H9 (cell line): Measurements from ENCODE around the gene ARHGDIB. TPM values are rescaled to one million over a fixed set of nuclear protein-coding genes. Genes with fewer than 3 reads are reported as not detected.

Experiments
- DNase-seq: peaks from one replicate; pipeline ENCODE4 v3.0.0-alpha.2; 2017
- H2AFZ ChIP-seq: one replicate; pipeline ENCODE4 v1.6.1; 2013; ENCODE audit warnings: mild to moderate bottlenecking, low read length, control low read depth, moderate library complexity
- H2AK5ac ChIP-seq: 2 replicates; pipeline ENCODE4 v1.6.1; 2013; ENCODE audit warnings: low read length, control low read depth, mixed read lengths; ENCODE audit not compliant: insufficient read length
- H2BK120ac ChIP-seq: one replicate; pipeline ENCODE4 v1.6.1; 2013; ENCODE audit warnings: low read depth, mild to moderate bottlenecking, low read length, control low read depth, inconsistent platforms; ENCODE audit not compliant: poor library complexity, severe bottlenecking
- H2BK12ac ChIP-seq: 2 replicates; pipeline ENCODE4 v1.6.1; 2013; ENCODE audit warnings: low read length, control low read depth, mixed read lengths, low read depth; ENCODE audit not compliant: insufficient read length
- H2BK15ac ChIP-seq: 2 replicates; pipeline ENCODE4 v1.6.1; 2013; ENCODE audit warnings: low read depth, low read length, control low read depth
- H2BK20ac ChIP-seq: one replicate; pipeline ENCODE4 v1.6.1; 2013; ENCODE audit warnings: low read depth, mild to moderate bottlenecking, low read length, control low read depth, inconsistent platforms; ENCODE audit not compliant: poor library complexity, severe bottlenecking
- H2BK5ac ChIP-seq: 2 replicates; pipeline ENCODE4 v1.6.1; 2013; ENCODE audit warnings: low read length, control low read depth, mixed read lengths; ENCODE audit not compliant: insufficient read length
- H3K14ac ChIP-seq: 2 replicates; pipeline ENCODE4 v1.6.1; 2013; ENCODE audit warnings: low read length, control low read depth; ENCODE audit not compliant: insufficient read depth
- H3K18ac ChIP-seq: 2 replicates; pipeline ENCODE4 v1.6.1; 2013; ENCODE audit warnings: low read depth, mild to moderate bottlenecking, mixed read lengths, low read length, control low read depth; ENCODE audit not compliant: insufficient read length
- H3K23ac ChIP-seq: 2 replicates; pipeline ENCODE4 v1.6.1; 2013; ENCODE audit warnings: low read length, control low read depth, mixed read lengths, low read depth; ENCODE audit not compliant: insufficient read length
- H3K23me2 ChIP-seq: 2 replicates; pipeline ENCODE4 v1.6.1; 2013; ENCODE audit warnings: low read depth, mild to moderate bottlenecking, mixed read lengths, low read length, control low read depth; ENCODE audit not compliant: insufficient read length, poor library complexity, severe bottlenecking
- H3K27ac ChIP-seq: 2 replicates; pipeline ENCODE4 v1.5.1; 2013; ENCODE audit warnings: low read length, control low read depth, mixed read lengths, low read depth; ENCODE audit not compliant: insufficient read length
- H3K27me3 ChIP-seq: 2 replicates; pipeline ENCODE4 v1.6.1; 2013; ENCODE audit warnings: low read length, control low read depth, inconsistent platforms; ENCODE audit not compliant: insufficient read depth
- H3K4ac ChIP-seq: 2 replicates; pipeline ENCODE4 v1.6.1; 2013; ENCODE audit warnings: low read depth, mild to moderate bottlenecking, control low read depth, inconsistent platforms, low read length, moderate library complexity
- H3K4me1 ChIP-seq: 2 replicates; pipeline ENCODE4 v1.6.1; 2013; ENCODE audit warnings: low read length, control low read depth, inconsistent platforms; ENCODE audit not compliant: insufficient read depth
- H3K4me2 ChIP-seq: 2 replicates; pipeline ENCODE4 v1.6.1; 2013; ENCODE audit warnings: low read length, control low read depth, mixed read lengths; ENCODE audit not compliant: insufficient read length, insufficient read depth
- H3K56ac ChIP-seq: 2 replicates; pipeline ENCODE4 v1.6.1; 2013; ENCODE audit warnings: low read depth, mild to moderate bottlenecking, mixed read lengths, low read length, control low read depth; ENCODE audit not compliant: insufficient read length
- H3K79me1 ChIP-seq: 2 replicates; pipeline ENCODE4 v1.6.1; 2013; ENCODE audit warnings: low read depth, mild to moderate bottlenecking, moderate library complexity, low read length, control low read depth, inconsistent platforms; ENCODE audit not compliant: insufficient read depth, poor library complexity, severe bottlenecking
- H3K79me2 ChIP-seq: 2 replicates; pipeline ENCODE4 v1.6.1; 2013; ENCODE audit warnings: low read length, control low read depth, inconsistent platforms; ENCODE audit not compliant: insufficient read depth
- H3K9ac ChIP-seq: 2 replicates; pipeline ENCODE4 v1.6.1; 2013; ENCODE audit warnings: low read length, control low read depth, mixed read lengths; ENCODE audit not compliant: insufficient read length; ENCODE audit errors: extremely low read depth
- H3K9me3 ChIP-seq: one replicate; pipeline ENCODE4 v1.6.1; 2013; ENCODE audit warnings: low read depth, low read length, inconsistent platforms; ENCODE audit not compliant: control insufficient read depth
- H3T11ph ChIP-seq: one replicate; pipeline ENCODE4 v1.6.1; 2013; ENCODE audit warnings: mild to moderate bottlenecking, low read length, control low read depth, inconsistent platforms
- H4K20me1 ChIP-seq: one replicate; pipeline ENCODE4 v1.6.1; 2013; ENCODE audit not compliant: control insufficient read depth, insufficient read length, insufficient read depth
- H4K5ac ChIP-seq: 2 replicates; pipeline ENCODE4 v1.6.1; 2013; ENCODE audit warnings: low read depth, mild to moderate bottlenecking, mixed read lengths, low read length, control low read depth; ENCODE audit not compliant: insufficient read length
- H4K8ac ChIP-seq: replicated peaks from 2 replicates; pipeline ENCODE4 v1.6.1; 2013; ENCODE audit warnings: low read length, control low read depth, mixed read lengths, low read depth; ENCODE audit not compliant: insufficient read length
- H4K91ac ChIP-seq: 2 replicates; pipeline ENCODE4 v1.6.1; 2013; ENCODE audit warnings: low read depth, mild to moderate bottlenecking, moderate library complexity, mixed read lengths, low read length, control low read depth; ENCODE audit not compliant: insufficient read length
- H3K27ac Mint-ChIP-seq, 3 experiments: 2 replicates in 2 of 3; 3 replicates in 1 of 3; pipeline ENCODE4 v1.8.0; 2020 to 2021; ENCODE audit warnings: mixed read lengths in 3 of 3, mild to moderate bottlenecking in 1 of 3, moderate library complexity in 1 of 3
- H3K27me3 Mint-ChIP-seq: 2 replicates; pipeline ENCODE4 v1.8.0; 2021; ENCODE audit warnings: low read depth, mild to moderate bottlenecking, moderate library complexity, mixed read lengths
- H3K36me3 Mint-ChIP-seq, 3 experiments: 2 replicates in 2 of 3; 3 replicates in 1 of 3; pipeline ENCODE4 v1.8.0; 2020 to 2021; ENCODE audit warnings: low read depth in 3 of 3, mixed read lengths in 3 of 3; ENCODE audit not compliant: insufficient read depth in 1 of 3
- H3K4me1 Mint-ChIP-seq, 2 experiments: 2 replicates each; pipeline ENCODE4 v1.8.0; 2020; ENCODE audit warnings: mixed read lengths in 2 of 2
- H3K4me3 Mint-ChIP-seq, 2 experiments: 2 replicates in 1 of 2; 3 replicates in 1 of 2; pipeline ENCODE4 v1.8.0; 2020 to 2021; ENCODE audit warnings: mild to moderate bottlenecking in 2 of 2, mixed read lengths in 2 of 2, moderate library complexity in 1 of 2
- H3K9me3 Mint-ChIP-seq, 2 experiments: 2 replicates in 1 of 2; 3 replicates in 1 of 2; pipeline ENCODE4 v1.8.0; 2020; ENCODE audit warnings: mild to moderate bottlenecking in 2 of 2, mixed read lengths in 2 of 2, moderate library complexity in 1 of 2
- WGBS: extraction: QIAGEN DNeasy Blood & Tissue Kit; methylation state at CpG from one replicate; pipeline ENCODE4 v1.1.7; 2013; ENCODE audit warnings: missing lambda C conversion rate, low lambda C conversion rate, mixed read lengths; ENCODE audit not compliant: insufficient read length; ENCODE audit errors: extremely low coverage; 5-methylcytosine and 5-hydroxymethylcytosine counted together
- total RNA-seq: library from RNA; stranded (reverse); gene quantifications from 2 replicates; pipeline ENCODE4 v1.2.1, GENCODE V29; 2021
- TF ChIP-seq, protein P1 (sequence below): fragments of 200-600 bp; sonication (generic); conservative IDR thresholded peaks from 3 replicates; pipeline ENCODE4 v1.8.0; 2021; ENCODE audit warnings: antibody characterized with exemption, mild to moderate bottlenecking

ARHGDIB gene
- total RNA-seq, 1 experiment from 2014 or later = 0.44 TPM

DNA sequence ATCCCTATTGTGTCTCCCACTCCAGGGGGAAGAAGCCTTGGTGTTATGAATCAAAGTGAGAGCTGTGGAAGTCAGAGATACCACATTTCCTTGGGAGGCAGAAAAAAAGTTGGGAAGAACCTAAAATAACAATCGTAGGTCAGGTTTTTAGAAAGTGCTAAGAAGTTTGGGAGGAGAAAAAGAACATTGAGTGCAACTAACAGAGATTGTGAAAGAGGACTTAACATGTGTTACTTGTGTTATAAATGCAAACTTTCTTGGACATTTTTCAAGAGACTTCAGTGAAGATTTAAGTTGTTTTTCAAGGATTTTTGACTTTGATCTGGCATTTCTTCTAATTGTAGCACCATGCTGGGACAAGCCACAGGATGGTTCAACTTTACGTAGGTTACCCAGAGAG lies 15.2 kb downstream of the ARHGDIB start:
- Mint-ChIP-seq H3K9me3 (no peaks in the 10 kb centered on the region), H3K4me1 (peaks cover 10 to 13% of the 10 kb centered on the region in 2 experiments), H3K27ac (no peak overlapping the region; a peak in 1 of 7 replicates), H3K4me3 (no peak overlapping the region), H3K27me3 (no peaks in the 10 kb centered on the region; the same call in 1 of the 2 replicates), H3K36me3 (no peaks in the 10 kb centered on the region)
- DNase-seq = no peak
- WGBS = no CpG with 5 or more reads among the region's 2 CpGs
- no peaks in the 10 kb centered on the region for H3K27me3 ChIP-seq
- no peak overlapping the region for H4K91ac ChIP-seq
- no peak overlapping the region for H3K9ac ChIP-seq
- peaks cover 6% of the 10 kb centered on the region; the same call in 1 of the 2 replicates for H3K4me1 ChIP-seq
- H3K14ac ChIP-seq = no peak overlapping the region
- H4K20me1 ChIP-seq = no peaks in the 10 kb centered on the region
- no peak overlapping the region for H2BK120ac ChIP-seq
- H3K27ac ChIP-seq = no peak overlapping the region
- H2AK5ac ChIP-seq = no peak overlapping the region
- H2BK20ac ChIP-seq = no peak overlapping the region
- no peak overlapping the region for H3K4me2 ChIP-seq
- H3K79me2 ChIP-seq = no peaks in the 10 kb centered on the region
- H3K23me2 ChIP-seq = no peaks in the 10 kb centered on the region
- H3T11ph ChIP-seq = no peak overlapping the region
- no peak overlapping the region for H3K23ac ChIP-seq
- no peak overlapping the region for H2BK15ac ChIP-seq
- no peak overlapping the region for H3K4ac ChIP-seq
- no peak overlapping the region for H3K18ac ChIP-seq
- no peak overlapping the region for H4K8ac ChIP-seq
- H2AFZ ChIP-seq = no peak overlapping the region
- no peak overlapping the region for H2BK12ac ChIP-seq
- no peak overlapping the region for H3K56ac ChIP-seq
- no peaks in the 10 kb centered on the region for H3K79me1 ChIP-seq
- TF ChIP-seq, protein P1, sequence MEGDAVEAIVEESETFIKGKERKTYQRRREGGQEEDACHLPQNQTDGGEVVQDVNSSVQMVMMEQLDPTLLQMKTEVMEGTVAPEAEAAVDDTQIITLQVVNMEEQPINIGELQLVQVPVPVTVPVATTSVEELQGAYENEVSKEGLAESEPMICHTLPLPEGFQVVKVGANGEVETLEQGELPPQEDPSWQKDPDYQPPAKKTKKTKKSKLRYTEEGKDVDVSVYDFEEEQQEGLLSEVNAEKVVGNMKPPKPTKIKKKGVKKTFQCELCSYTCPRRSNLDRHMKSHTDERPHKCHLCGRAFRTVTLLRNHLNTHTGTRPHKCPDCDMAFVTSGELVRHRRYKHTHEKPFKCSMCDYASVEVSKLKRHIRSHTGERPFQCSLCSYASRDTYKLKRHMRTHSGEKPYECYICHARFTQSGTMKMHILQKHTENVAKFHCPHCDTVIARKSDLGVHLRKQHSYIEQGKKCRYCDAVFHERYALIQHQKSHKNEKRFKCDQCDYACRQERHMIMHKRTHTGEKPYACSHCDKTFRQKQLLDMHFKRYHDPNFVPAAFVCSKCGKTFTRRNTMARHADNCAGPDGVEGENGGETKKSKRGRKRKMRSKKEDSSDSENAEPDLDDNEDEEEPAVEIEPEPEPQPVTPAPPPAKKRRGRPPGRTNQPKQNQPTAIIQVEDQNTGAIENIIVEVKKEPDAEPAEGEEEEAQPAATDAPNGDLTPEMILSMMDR = no peak
- H3K9me3 ChIP-seq = no peaks in the 10 kb centered on the region
- no peak overlapping the region for H4K5ac ChIP-seq
- H2BK5ac ChIP-seq = no peak overlapping the region
